Gastrocnemius medialis (tissue), 4 donors: ENCODE data around the gene OR5H14. TPM values are rescaled to one million over a fixed set of nuclear protein-coding genes. Genes with fewer than 3 reads are reported as not detected.
"Not testable (repeated sequence)": the region's sequence is repeated elsewhere in the genome, so short reads cannot be mapped to it uniquely, and the experiment has no call there.

Source experiments
- ATAC-seq, 2 donors: fragments of 150-250 bp; one replicate each; pipeline ENCODE4 v1.9.1; 2016
- DNase-seq, 2 donors: peaks; one replicate each; pipeline ENCODE4 v3.0.0-alpha.2; 2019
- H3K27ac ChIP-seq, 4 donors: fragments of 200-600 bp; sonication (generic); 1 replicate in 1 of 4; 2 replicates in 3 of 4; pipeline ENCODE4 v1.5.1; 2016 to 2018; ENCODE audit warnings: mild to moderate bottlenecking in 2 of 4, moderate library complexity in 1 of 4
- H3K27me3 ChIP-seq, 3 donors: fragments of 200-600 bp; sonication (generic) in 2 of 3; 1 replicate in 1 of 3; 2 replicates in 2 of 3; pipeline versions ENCODE4 v1.5.1 to v1.6.0; 2016 to 2019; ENCODE audit warnings: mild to moderate bottlenecking in 1 of 3, moderate library complexity in 1 of 3
- H3K36me3 ChIP-seq, 2 donors: fragments of 200-600 bp; sonication (generic) in 1 of 2; one replicate each; pipeline ENCODE4 v1.5.1; 2017 to 2018
- H3K4me1 ChIP-seq, 2 donors: fragments of 200-600 bp; sonication (generic) in 1 of 2; one replicate each; pipeline ENCODE4 v1.5.1; 2016 to 2017; ENCODE audit warnings: mild to moderate bottlenecking in 2 of 2
- H3K4me3 ChIP-seq, 4 donors: fragments of 200-600 bp; sonication (generic) in 3 of 4; 1 replicate in 1 of 4; 2 replicates in 3 of 4; pipeline ENCODE4 v1.5.1; 2016 to 2019; ENCODE audit warnings: mild to moderate bottlenecking in 2 of 4
- H3K9me3 ChIP-seq, 3 donors: fragments of 200-600 bp; sonication (generic) in 2 of 3; 1 replicate in 1 of 3; 2 replicates in 2 of 3; pipeline ENCODE4 v1.5.1; 2016 to 2019
- POLR2A ChIP-seq, 2 donors: fragments of 450-650 bp; IDR thresholded peaks; one replicate each; pipeline ENCODE4 v1.6.1; 2017; ENCODE audit warnings: antibody characterized with exemption in 2 of 2, mild to moderate bottlenecking in 2 of 2, moderate library complexity in 2 of 2
- in situ Hi-C, 4 donors: fragments of 200-750 bp; cut with MboI; loops; one replicate each; pipeline versions ENCODE4 v1.15.0 to v1.8.0; 2017; ENCODE audit warnings: low sequenced_read_pairs in 4 of 4
- intact Hi-C: fragments of 100-400 bp; cut with DNase I; formaldehyde crosslinking; loops from one replicate; pipeline ENCODE4 v1.15.1; 2023; ENCODE audit warnings: low total_unique reads
- total RNA-seq, 4 donors: library from RNA; depleted of rRNA; stranded (reverse); fragments of >200 nt; gene quantifications; one replicate each; pipeline versions ENCODE4 v1.1.0 to v1.2.3, GENCODE V29; 2016
- TF ChIP-seq, protein P1 (sequence below), 5 experiments: fragments of 450-650 bp in 3 of 5; fragments of 200-600 bp in 2 of 5; sonication (generic) in 2 of 5; IDR thresholded peaks in 4 of 5; conservative IDR thresholded peaks in 1 of 5; 1 replicate in 4 of 5; 2 replicates in 1 of 5; pipeline ENCODE4 v1.5.1; 2016 to 2019; ENCODE audit warnings: antibody characterized with exemption in 5 of 5, mild to moderate bottlenecking in 3 of 5, moderate library complexity in 3 of 5

The OR5H14 gene
- total RNA-seq, 4 donors from 2014 or later = not detected

DNA sequence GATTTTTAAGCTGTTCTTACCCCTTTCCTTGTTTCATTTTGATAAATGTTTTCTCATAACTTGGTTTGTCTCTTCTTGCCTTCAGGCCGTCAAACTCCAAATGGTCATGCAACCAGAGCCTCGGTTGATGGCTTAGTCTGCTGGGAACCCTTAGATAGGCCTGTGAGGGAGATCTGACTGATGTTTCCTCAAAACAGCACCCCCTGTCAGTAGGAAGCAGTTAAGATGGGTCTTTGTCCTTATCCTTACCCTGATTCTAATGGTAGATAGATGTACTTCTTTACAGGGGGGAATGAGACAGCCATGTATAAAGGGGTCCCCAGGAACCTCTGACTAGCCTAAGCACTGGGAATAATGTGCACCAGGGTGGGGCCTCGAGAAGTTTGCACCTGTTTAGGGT, 33.0 kb upstream of the OR5H14 start:
- Histone ChIP-seq H3K9me3 (no peaks in the 10 kb centered on the region), H3K27me3 (no peaks in the 10 kb centered on the region), H3K4me3 (no peak overlapping the region), H3K36me3 (no peaks in the 10 kb centered on the region), H3K4me1 (no peaks in the 10 kb centered on the region), H3K27ac (no peak overlapping the region)
- TF ChIP-seq POLR2A (IDR thresholded peaks at IDR 0.05) = no peak
- TF ChIP-seq, protein P1, sequence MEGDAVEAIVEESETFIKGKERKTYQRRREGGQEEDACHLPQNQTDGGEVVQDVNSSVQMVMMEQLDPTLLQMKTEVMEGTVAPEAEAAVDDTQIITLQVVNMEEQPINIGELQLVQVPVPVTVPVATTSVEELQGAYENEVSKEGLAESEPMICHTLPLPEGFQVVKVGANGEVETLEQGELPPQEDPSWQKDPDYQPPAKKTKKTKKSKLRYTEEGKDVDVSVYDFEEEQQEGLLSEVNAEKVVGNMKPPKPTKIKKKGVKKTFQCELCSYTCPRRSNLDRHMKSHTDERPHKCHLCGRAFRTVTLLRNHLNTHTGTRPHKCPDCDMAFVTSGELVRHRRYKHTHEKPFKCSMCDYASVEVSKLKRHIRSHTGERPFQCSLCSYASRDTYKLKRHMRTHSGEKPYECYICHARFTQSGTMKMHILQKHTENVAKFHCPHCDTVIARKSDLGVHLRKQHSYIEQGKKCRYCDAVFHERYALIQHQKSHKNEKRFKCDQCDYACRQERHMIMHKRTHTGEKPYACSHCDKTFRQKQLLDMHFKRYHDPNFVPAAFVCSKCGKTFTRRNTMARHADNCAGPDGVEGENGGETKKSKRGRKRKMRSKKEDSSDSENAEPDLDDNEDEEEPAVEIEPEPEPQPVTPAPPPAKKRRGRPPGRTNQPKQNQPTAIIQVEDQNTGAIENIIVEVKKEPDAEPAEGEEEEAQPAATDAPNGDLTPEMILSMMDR (IDR thresholded peaks at IDR 0.05 in 4 of 5, conservative IDR thresholded peaks at IDR 0.05 in 1 of 5) = no peak
- no peak for DNase-seq
- no peak for ATAC-seq
- intact Hi-C loops = no loop called here
- in situ Hi-C loops = no loop called here

DNA sequence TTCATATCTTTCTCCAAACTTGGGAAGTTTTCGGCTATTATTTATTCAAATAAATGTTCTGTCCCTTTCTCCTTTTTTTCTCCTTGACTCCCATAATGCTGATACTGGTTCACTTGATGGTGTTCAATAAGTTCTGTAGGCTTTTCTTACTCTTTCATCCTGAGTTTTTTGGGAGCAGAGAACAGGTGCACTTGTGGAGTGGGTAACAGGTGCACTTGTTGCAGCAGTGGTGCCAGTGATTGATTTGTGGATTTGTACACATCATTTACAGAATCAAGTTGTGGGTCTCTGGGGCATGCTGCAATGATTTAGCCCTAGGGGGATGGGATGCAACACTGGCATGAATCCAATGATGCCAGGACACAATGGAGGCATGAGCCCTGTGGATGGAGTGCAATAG, 31.6 kb upstream of the OR5H14 start:
- Histone ChIP-seq H3K4me1 (no peaks in the 10 kb centered on the region), H3K4me3 (no peak overlapping the region), H3K27ac (no peak overlapping the region), H3K27me3 (no peaks in the 10 kb centered on the region), H3K9me3 (no peaks in the 10 kb centered on the region), H3K36me3 (no peaks in the 10 kb centered on the region)
- no peak for ATAC-seq
- in situ Hi-C loops (no loop called here), intact Hi-C loops (no loop called here)
- no peak for TF ChIP-seq POLR2A (IDR thresholded peaks at IDR 0.05)
- TF ChIP-seq, protein P1 (IDR thresholded peaks at IDR 0.05 in 4 of 5, conservative IDR thresholded peaks at IDR 0.05 in 1 of 5) = no peak
- no peak for DNase-seq

DNA sequence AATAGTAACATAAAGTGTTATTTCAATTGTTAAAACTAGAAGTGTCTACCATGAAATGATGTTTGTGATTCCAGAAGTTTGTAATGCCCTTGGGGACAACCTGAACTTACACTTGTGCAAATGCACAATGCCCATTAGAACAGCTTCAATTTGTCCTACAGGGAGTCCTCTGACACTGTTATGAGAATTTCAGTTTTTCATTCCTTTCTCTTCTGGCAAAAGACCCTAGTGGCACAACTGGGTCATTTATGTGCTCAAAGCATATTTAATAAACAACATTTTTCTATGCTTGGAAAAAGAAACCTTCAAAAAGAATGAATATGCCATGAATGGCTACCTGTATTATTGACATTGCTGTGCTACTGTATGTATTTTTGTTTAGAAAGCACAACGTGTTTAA, 16.9 kb upstream of the OR5H14 start, which contains the start of gene OR5H1:
Gene OR5H1 (plus strand): TSS at position 301 of the 400 bp plus-strand sequence. CDS start 1,977 bp downstream, outside the sequence.
- no peak within 1 kb of the TSS for H3K4me3 ChIP-seq
- H3K36me3 ChIP-seq = no peaks in the 10 kb centered on the region
- H3K27ac ChIP-seq = no peak within 1 kb of the TSS
- TF ChIP-seq POLR2A (IDR thresholded peaks at IDR 0.05) = no peak
- TF ChIP-seq, protein P1 (IDR thresholded peaks at IDR 0.05 in 4 of 5, conservative IDR thresholded peaks at IDR 0.05 in 1 of 5) = no peak
- DNase-seq (no peak), ATAC-seq (no peak)
- in situ Hi-C loops (no loop called here), intact Hi-C loops (no loop called here)
- no peaks in the 10 kb centered on the region for H3K27me3 ChIP-seq
- H3K4me1 ChIP-seq = no peaks in the 10 kb centered on the region
- no peaks in the 10 kb centered on the region for H3K9me3 ChIP-seq

DNA sequence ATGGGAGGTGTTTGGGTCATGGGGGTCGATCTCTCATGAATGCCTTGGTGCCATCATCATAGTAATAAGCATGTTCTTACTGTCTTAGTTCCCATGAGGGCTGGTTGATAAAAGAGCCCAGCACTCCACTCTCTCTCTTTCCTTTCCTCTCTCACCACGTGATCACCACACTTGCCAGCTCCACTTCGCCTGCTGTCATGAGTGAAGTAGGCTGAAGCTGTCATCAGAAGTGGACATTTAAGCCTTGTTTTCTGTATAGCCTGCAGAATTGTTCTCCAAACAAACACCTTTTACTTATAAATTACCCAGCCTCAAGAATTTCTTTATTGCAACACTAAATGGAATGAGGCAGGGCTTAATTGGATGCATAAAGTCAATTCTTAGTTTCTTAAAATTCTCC, 10.6 kb upstream of the OR5H14 start:
- no peak for TF ChIP-seq POLR2A (IDR thresholded peaks at IDR 0.05)
- TF ChIP-seq, protein P1 (IDR thresholded peaks at IDR 0.05 in 4 of 5, conservative IDR thresholded peaks at IDR 0.05 in 1 of 5) = no peak
- H3K27me3 ChIP-seq = no peaks in the 10 kb centered on the region
- no peak overlapping the region for H3K27ac ChIP-seq
- no peaks in the 10 kb centered on the region for H3K36me3 ChIP-seq
- no peak for DNase-seq
- no peak overlapping the region for H3K4me3 ChIP-seq
- ATAC-seq = no peak
- intact Hi-C loops (no loop called here), in situ Hi-C loops (no loop called here)
- H3K4me1 ChIP-seq = no peaks in the 10 kb centered on the region
- no peaks in the 10 kb centered on the region for H3K9me3 ChIP-seq

DNA sequence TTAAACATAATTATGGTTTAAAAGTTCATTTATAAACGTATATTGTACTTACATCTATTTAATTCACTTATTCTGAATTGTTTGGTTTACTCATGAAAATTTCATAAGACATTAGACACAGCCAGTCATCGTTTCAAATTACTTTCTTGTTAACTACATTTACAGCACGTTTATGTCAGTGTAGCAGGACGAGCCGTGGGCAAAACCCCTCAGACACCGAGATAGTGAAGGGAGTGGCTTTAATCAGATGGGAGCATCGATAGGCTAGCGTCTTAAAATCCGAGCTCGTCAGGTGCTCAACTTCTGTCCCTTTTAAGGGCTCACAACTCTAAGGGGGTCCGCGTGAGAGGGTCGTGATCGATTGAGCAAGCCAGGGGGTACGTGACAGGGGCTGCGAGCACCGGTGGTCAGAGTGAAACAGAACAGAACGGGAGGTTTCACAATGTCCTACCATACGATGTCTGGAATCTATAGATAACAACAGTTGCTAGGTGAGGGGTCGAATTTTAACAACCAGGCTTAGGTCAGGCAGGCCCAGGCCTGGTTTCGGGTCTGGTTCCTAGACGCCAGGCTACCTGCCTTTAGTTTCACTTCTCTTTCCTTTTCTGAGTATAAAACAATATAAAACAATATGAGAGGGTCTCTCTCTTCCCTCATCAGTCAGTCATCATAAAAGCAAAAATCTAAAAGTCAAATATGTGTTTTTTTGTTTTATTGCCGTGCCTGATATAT, 9.3 kb upstream of the OR5H14 start:
- DNase-seq, intact Hi-C loops, H3K27ac ChIP-seq: not testable (repeated sequence)

More for the DNA sequence above, 9.3 kb upstream of the OR5H14 start:
- H3K27me3 ChIP-seq, H3K36me3 ChIP-seq, H3K9me3 ChIP-seq, in situ Hi-C loops, H3K4me3 ChIP-seq, H3K4me1 ChIP-seq, ATAC-seq: not testable (repeated sequence)
